Astrocyte of the hippocampus (primary cell): Measurements from ENCODE around the gene OTUB2.

ENCODE experiments used
- DNase-seq: peaks from one replicate; pipeline ENCODE4 v3.0.0; 2011; ENCODE audit warnings: low read depth, low spot score

Gene OTUB2

DNA sequence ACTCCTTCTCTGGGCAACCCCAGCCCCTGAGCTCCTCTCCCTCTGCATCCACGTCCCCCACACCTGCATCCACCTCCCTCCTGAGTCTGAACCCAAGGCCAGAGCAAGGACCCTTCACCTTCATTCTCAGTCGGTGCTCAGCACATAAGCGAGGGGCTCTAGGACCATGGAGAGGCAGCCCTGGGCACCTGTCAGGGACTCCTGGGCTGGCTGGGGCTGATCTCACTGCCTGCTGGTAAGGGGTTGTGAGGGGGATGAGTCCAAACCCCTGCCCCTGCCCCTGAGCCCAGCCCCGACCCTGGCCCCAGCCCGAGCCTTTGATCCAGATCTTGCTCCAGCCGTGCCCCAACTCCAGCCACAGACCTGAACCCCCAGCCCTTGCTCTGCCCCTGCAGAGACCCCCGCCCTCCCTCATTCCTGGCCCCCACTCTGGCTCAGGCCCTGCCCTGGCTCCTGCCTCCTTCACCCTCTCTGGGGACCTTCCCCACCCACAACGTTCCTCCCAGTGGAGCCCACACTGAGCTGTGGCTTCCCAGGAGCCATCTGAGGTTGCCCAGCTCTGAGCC lies 29.9 kb upstream of the OTUB2 start:
- DNase-seq = no peak

DNA sequence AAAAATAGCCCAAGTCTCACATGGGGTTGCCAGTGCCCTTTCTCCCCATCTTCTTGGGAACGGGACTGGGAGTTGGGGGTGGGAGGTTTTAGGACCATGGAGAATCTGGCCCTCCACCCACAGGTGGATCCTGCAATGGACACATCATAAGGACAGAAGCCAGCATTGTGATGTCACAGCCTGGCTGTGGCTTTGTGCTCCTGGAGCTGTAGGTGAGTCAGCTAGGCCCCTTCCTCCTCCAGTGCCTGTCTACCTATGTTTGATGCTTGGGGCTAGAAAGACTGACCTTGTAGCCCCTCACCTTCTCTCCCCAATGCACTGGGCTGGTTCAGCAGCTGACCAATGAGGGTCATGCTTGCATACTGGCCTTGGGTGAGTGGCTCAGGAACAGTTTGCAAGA lies 29.1 kb upstream of the OTUB2 start, which contains the start of gene CCDC197:
TSS of gene CCDC197 (plus strand) at position 220 of the 400 bp plus-strand sequence. CDS start 831 bp downstream, outside the sequence.
- DNase-seq = peak; percentile 31

DNA sequence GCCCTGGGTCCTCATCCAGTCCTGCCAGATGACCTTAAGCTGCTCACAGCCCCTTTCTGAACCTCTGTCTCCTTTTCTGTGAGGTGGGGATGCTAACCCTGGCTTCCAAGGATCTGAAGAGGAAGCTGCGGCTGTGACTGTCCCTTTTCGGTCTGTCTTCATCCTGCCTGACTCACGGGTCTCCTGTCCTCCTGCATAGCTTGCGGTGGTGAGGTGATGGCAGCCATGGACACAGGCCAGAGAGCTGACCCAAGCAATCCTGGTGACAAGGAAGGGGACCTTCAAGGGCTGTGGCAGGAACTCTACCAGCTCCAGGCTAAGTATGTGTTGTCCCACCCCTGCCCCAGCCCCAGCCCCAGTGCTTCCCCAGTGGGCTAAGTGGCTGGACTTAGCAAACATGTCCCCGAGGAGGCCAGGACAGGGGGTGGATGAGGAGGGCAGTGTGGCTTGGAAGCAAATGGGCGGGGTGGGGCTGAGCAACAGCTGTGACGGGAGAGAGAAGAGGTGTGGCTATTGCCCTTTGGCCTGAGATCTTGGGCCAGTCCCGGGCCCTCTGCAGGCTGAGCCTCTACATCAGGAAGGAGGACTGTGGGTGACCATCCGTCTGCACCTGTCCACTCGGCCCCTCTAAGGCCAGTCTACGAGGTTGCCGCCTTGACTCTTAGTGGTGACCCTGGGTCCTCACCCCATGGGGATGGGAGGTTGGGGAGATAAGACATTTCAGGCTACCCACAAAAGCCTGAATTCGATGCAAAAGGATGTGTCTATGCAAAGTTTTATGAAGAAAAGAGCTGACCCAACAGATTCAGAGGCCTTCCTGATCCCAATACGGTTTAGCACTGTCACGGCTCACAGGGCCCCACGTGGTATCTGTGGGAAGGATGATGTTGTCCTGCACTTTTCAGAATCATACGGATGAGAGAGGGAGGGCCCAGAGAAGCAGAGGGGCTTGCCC lies 27.9 kb upstream of the OTUB2 start:
- no peak for DNase-seq

DNA sequence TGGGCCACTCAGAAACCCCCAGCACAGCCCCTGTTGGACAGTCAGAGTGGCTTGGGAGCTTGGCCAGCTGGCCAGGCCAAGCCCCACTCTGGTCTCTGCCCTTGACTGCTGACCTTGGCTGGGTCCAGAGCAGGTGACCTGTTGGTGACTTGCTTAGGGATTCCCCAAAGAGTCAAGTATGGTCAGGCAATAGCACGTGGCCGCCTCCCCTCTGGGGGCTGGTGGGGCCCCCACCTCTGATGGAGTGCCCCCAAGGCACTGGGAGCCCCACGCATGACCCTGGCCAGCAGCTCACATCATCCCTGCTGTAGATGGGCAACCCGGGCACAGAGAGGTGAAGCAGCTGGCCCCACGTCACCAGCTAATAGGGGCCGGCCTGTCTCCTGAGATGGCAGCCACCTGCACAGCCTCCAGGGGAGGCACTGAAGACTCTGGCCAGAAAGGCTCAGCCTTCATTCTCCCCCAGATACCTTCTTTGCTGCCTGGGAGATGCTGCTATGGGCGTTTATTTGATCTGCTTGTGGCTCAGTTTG lies 27.2 kb upstream of the OTUB2 start:
- DNase-seq = no peak

DNA sequence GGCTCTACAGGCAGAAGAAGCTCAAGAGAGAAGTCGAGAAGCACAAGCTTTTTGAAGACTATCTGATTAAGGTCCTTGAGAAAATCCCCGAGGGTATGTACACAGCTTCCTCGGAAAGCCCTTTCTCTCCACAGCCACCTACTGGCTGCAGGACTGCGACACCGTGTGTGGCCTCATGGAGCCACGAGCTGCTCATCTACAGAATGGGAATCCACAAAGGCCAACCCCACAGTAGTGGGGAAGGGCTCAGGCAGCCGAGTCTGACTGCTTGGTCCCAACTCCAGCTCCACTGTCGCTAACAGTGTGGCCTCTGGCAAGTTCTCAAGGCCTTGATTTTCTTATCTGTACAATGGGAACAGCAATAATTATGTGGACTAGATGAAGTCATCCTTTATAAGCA lies 26.6 kb upstream of the OTUB2 start:
- DNase-seq = no peak

DNA sequence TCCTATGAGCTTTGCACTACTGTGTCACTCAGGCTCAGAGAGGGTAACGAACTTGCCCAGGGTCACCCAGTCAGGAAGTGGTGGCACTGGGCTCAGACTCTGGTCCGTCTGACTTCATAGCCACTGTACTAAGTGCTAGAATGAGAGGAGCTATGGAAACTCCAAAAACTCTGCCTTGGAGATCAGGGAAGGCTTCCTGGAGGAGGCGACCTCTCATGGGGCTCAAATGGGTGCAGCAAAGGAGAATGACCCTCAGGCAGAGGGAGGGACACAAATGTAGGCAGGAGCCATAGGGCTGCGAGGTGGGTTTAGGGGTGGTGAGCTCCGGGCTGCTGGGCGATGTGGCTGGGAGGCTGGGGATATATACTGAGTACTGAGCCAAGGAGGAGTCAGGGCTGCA lies 25.9 kb upstream of the OTUB2 start:
- no peak for DNase-seq

DNA sequence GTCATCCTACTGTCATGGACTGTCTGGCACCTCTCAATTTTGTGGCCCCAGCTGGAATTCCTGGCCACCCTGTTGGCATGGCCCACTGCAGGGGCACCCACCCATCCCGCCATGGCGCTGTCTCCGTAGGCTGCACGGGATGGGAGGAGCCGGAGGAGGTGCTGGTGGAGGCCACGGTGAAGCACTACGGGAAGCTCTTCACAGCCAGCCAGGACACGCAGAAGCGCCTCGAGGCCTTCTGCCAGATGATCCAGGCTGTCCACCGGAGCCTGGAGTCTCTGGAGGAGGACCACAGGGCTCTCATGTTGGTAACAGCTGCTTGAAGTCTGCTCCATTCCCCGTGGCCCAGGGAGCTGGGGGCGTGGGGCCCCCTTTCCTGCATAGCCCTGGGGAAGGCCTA lies 25.1 kb upstream of the OTUB2 start:
- no peak for DNase-seq

DNA sequence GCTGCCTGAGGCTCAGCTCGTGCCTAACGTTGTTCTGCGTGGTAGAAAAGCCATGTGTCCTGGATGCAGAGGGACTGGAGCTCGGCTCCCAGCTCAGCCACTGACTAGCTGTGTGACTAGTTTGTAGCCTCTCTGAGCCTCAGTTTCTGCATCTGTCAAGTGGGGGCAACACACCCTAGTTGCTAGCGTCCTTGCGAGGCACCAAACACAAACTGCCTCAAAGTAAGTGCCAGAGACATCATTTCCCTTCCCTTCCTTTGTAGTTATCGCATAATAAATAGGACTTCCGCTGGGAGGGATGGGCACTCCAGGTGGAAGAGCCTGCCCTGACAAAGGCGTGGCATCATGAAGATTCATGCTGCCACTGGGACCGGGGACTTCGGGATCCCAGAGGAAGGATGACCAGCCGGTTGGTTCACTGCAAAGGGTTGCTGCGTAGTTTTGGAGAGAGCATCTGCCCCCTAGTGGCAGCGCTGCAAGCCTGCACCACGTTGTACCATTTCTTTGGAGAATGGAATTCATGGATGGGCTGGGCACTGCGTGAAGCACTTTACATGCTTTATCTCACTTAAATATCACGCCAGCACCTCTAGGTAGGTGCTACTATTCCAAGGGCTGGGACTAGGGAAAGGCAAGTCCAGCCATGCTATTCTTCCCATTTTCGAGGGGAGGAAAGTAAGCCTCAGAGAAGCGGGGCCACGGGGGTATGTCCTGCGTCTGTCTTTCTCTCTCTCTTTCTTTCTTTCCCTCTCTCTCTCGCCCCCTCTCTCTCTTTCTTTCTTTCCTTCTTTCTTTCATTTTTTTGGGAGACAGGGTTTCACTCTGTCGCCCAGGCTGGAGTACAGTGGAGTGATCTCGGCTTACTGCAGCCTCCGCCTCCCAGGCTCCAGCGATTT lies 24.4 kb upstream of the OTUB2 start:
- DNase-seq = peak; percentile 87

DNA sequence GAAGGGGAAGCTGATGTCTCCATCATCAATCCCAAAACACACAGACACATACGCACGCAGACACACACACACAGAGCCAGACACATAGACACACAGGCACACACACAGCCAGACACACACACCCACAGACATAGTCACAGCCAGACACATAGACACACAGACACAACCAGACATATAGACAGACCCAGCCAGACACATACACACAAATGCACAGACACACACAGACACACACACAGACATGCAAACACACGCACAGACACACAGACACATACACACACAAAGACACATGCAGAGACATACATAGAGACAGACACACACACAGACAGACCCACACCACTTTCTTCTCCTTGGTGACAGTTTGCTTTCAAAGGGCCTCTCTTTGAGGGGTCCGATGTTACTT lies 22.7 kb upstream of the OTUB2 start:
- no peak for DNase-seq

DNA sequence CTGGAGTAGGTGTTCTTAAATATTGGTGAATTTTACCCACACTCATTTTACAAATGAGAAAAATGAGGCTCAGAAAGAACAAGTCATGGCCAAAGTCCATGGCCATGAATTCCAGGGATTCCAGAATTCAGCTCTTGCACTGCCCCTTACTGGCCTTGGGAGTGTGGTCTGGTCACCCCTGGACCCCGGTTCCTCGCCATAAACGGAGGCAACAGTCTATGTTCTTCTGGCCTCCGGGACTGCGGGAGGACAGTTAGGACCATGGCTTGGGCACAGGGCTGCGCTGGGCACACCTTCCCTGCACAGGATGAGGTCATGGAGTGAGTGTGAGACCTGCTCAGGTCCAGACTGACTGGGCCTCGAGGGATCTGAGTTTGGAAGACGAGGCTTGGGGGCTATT lies 22.1 kb upstream of the OTUB2 start:
- DNase-seq = no peak

DNA sequence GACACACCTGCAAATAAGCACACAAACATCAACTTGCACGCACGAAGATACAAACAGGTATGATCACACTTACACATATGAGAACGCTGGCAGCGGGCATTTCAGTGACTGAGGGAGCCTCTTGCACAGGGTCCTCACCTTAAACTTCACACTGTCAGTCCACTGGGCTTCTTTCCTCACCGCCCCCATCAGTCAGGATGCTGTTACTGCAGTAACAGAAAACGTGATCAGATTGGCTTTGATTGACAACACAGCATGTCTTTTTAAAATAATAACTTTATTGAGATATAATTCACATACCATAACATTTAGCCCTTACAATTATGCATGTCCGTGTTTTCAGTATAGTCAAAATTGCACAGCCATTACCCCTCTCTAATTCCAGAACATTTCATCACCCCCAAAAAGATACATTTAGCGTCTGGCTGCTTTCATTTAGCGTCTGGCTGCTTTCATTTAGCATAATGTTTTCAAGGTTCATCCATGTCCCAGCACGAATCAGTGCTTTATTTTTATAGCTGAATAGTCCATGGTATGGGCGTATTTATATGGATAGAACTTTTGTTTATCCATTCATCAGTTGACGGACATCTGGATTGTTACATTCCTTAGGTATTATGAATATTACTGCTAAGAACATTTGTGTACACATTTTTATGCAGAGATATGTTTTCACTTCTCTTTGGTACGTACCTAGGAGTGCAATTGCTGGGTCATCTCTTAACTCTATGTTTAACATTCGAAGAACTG lies 20.6 kb upstream of the OTUB2 start:
- DNase-seq = no peak

DNA sequence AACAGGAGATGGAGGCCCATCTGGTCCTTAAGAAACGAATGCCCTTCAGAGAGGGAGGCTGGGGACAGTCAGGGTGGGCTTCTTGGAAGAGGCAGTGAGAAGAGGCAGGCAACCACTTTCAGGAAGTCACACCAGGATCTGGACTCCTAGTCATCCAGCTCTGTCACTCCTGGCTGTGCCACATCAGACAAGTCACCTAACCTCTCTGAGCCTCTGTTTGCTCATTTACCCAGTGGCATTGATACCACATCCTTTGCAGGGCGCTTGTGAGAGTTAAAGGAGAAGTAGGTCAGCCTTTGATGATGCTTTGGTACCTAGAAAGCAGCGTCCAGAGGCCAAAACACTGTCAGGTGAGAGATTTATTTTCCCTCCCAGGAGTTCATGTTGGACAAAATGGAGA lies 17.9 kb upstream of the OTUB2 start:
- no peak for DNase-seq

DNA sequence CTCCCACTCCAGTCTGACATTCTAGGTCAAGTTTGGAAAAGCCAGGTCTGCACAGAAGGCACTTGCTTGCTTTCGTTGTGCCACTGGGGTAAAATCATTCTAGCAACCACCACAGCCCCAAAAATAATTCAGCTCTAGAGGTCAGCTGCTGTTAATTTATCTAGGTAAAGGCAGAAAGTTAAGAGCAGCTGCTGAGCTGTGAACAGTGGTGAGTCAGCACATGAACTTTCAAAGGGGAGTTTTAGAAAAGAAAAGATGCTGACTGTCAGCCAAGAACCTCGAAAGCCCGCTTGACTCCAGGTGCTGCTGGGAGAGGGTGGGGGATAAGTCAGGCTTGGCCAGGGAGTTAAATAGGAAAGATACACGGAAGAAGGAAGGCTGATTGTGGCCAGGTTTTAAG lies 16.4 kb upstream of the OTUB2 start:
- DNase-seq = peak; percentile 85

DNA sequence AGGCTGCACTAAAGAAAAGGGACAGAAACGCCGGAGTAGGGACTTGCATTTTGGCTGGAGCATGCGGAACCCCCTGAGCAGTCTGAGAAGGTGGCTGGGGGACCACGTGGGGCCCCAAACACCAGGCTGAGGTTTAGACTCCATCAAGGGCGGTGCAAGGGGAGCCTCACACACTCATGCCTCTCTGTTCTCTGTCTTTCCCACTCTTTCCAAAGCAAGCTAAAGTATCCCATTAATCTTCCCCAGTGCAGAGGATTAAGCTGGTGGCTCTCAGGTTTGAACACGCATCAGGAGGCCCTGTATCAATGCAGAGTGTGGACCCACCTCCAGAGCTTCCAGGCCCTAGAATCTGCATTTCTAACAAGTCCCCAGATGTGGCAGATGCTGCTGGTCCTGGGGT lies 15.5 kb upstream of the OTUB2 start:
- DNase-seq = no peak

DNA sequence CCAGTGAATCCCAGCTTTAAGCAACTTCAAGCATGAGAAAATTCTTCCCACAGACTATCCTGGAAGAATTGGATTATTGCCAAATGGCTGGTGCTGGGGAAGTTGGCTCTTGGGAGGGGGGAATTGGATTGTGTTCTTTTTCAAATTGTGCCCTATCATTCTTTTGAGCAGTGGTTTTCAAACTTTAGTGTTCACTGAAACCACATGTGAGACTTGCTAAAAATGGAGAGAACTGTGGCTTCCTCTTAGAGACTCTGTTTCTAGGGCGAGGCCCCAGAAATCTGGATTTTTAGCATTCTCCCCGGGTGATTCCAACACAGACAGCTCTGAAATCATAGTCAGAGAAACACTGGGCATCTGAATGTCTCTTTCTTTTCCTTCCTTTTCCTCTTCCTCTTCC lies 14.3 kb upstream of the OTUB2 start:
- peak; percentile 58 for DNase-seq

DNA sequence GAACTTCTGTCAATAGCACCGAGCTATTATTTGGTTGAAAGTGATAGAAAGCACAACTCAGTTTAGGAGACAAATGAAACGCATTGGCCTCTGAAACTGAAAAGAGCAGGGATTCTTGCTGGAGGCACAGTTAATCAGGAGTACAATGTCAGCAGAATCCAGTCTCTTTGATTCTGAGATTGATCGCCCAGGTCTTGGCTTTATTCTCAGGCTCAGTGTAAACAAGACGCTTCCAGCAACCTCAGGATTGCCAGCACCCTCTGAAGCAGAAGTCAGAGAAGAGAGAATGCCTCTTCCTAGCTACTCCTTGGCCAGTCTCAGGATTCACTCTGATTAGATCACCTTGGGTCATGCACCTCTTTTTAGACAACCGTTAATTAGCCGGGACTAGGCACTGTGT lies 11.8 kb upstream of the OTUB2 start:
- no peak for DNase-seq

DNA sequence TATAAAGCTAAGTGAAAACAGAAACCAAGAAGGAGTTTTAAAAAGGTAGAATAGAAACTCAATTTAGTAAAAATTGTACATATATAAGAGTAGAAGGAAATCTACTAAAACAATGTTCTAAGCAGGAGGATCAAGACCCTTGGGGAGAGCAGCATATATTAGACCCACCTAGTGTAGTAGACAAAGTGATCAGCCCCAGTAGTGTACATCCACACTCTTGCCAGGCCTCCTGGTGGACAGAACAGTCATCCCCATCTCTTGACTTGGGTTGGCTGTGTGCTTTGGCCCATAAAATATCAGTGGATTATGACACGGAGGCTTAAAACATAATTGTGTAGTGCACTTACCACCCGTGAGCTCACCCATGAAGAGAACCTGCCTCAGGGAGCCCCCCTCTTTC lies 10.9 kb upstream of the OTUB2 start:
- no peak for DNase-seq

DNA sequence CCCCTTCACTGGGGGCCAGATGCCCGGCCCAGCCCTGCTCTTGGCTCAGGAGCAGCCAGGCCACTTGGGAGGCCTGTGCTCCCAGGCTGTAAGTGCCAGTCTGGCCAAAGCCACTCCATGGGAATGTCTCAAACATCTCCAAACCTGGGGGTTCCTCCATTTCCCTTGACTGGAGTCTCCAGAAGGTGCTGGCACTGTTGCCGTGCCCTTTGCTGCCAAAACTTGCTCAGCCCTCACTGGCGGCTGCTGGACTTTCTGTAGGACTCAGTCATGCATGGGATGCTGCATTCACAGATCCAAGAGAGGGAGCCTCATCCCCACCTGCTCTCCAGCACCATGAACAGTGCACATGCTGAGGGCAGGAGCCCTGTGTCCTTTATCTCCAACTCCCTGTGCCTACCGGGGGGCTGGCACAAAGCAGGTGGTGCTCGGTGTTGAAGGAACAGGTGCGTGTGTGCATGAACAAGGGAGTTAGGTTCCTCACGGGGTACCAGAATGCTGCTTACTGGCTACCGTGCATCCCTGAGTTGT lies 9.6 kb upstream of the OTUB2 start:
- no peak for DNase-seq

DNA sequence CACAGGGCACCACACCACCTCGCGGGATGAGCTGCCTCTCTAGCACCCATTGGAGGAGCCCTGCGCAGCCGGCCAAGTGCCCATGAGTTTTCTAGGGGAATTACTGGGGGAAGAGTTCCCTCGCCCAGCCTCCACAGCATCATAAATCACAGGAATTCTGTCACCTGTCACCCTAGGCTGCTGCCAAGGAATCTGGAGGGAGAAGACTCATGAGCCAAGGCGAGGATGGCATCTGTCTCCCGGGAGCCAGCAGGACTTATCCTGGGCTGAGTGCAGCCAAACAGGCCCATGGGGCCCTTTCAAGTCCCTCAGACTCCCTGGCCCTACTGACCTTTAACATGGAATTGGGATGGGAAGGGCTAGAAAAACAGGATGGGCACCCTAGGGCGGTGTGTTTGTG lies 7.8 kb upstream of the OTUB2 start:
- DNase-seq = no peak

DNA sequence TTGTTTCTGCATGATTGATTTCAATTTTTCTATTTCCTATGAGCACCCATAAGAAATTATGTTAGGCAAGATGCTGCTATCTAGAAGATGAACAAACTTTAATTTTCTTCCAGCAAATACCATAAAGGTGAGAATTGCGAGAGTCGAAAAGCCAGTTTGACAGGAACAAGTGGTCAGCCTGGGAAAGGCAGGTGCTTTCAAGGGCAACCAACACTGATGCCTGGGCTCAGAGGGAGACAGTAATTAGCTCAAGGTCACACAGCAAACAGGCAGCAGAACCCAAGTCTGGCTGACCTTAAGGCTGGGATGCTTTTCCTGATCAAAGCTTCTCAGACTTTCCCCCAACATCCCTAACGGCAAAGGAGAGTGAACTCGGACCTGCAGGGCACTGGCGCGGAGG lies 6.8 kb upstream of the OTUB2 start:
- DNase-seq = no peak

DNA sequence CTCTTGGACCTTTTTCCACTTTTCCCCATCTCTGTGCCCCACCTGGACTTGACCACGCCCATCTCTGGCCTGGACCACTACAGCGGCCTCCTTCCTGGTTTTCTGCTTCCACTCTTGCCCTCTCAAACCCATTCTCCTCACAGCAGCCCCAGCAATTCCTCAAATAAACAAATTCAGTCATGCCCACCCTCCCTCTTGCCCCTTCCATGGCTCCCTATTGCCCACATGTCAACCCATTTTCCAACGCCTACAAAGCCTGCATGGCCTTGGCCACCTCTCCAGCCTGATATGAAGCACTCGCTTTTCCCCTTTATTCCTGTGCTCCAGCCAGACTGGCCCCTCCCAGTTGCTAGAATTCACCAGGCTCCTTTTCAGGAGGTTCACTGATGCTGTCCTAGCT lies 5.9 kb upstream of the OTUB2 start:
- DNase-seq = no peak
